NOMO-1 treated with dmso at 0.1 percent for 144 hours (cell line): ENCODE measurements around the gene PAIP1.
"Not testable (repeated sequence)": the region's sequence is repeated elsewhere in the genome, so short reads cannot be mapped to it uniquely, and the experiment has no call there.

Source experiments
- DNase-seq: peaks from one replicate; lab custom pipeline; 2025; ENCODE audit not compliant: unreplicated experiment; lab: John Stamatoyannopoulos, UW

The PAIP1 gene, protein sequence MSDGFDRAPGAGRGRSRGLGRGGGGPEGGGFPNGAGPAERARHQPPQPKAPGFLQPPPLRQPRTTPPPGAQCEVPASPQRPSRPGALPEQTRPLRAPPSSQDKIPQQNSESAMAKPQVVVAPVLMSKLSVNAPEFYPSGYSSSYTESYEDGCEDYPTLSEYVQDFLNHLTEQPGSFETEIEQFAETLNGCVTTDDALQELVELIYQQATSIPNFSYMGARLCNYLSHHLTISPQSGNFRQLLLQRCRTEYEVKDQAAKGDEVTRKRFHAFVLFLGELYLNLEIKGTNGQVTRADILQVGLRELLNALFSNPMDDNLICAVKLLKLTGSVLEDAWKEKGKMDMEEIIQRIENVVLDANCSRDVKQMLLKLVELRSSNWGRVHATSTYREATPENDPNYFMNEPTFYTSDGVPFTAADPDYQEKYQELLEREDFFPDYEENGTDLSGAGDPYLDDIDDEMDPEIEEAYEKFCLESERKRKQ

DNA sequence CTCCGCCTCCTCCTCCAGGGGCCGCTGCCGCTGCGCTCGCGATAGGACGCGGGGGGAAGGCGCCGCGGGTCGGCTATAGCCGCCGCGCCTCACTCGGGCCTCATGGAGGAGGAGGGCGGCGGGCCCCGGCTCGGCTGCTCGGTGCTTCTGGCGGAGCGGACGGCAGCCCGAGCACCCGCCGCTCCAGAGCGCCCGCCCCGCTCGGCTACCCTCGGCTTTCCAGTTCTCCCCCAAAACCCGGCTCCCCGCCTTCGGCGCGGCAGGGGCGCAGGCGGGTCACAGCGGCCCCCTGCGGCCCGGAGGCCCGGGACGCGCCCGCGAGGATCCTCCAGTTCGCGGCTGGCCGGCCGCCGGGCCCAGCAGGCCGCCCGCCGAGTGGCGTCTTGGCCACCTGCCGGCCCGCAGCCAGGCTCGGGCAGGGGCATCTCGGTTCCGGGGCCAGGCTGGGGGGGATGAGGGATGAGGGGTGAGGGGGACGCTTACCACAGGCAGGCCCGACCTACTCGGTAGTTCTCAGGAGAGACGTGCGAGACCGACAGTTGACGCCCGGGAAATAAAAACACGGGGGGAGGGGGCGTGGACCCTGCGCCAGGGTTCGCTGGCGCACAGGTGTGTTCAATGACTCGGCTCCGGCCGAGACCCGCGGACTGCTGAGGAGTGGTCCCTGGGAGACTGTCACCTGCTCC, at the start of gene PAIP1:
Gene PAIP1, minus strand, starts transcription at position 221 of the 686 bp plus-strand sequence. CDS start 231 bp downstream, outside the sequence.
- peak; percentile 94 for DNase-seq

DNA sequence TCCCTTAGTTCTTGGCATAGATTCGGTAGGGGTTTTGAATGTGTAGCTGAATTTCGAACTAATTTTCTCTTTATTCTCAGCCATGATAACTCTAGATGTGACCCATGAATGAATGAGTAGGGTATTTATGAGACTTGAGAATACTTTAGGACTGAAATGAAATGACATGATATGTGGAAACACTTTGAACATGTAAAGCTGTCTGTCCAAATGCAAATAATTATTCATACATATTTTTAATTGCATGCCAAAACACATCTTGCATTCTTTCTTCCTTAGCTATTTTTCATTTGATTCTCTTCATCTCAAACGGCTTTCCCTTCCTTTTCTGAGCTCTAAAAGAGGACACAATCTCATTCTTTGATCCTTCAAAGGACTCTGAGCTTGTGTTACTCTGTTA, 49.5 kb upstream of the PAIP1 start:
- no peak for DNase-seq

DNA sequence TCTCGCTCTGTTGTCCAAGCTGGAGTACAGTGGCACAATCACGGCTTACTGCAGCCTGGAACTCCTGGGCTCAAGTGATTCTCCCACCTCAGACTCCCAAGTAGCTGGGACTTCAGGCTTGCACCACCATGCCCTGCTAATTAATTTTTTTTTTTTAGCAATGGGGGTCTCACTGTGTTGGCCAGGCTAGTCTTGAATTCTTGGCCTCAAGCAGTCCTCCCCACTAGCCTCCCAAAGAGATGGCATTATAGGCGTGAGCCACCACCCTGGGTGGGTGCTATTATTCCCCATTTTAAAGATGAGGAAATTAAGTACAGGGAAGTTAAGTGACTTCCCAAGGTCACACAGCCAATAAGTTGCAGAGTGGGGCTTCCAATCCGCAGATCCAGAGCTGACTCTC, 47.8 kb upstream of the PAIP1 start:
- DNase-seq = no peak

- peak; percentile 95 for DNase-seq
Observed at GRCh38 chr5:43603344-43604217, 46.7 kb upstream of the PAIP1 start.

GRCh38 chr5:43602461-43603343, 45.8 kb upstream of the PAIP1 start, which contains the start of gene NNT:
Gene NNT (plus strand): TSS chr5:43603180. CDS start chr5:43609196, 6,016 bp downstream.
- peak; percentile 92 for DNase-seq

DNA sequence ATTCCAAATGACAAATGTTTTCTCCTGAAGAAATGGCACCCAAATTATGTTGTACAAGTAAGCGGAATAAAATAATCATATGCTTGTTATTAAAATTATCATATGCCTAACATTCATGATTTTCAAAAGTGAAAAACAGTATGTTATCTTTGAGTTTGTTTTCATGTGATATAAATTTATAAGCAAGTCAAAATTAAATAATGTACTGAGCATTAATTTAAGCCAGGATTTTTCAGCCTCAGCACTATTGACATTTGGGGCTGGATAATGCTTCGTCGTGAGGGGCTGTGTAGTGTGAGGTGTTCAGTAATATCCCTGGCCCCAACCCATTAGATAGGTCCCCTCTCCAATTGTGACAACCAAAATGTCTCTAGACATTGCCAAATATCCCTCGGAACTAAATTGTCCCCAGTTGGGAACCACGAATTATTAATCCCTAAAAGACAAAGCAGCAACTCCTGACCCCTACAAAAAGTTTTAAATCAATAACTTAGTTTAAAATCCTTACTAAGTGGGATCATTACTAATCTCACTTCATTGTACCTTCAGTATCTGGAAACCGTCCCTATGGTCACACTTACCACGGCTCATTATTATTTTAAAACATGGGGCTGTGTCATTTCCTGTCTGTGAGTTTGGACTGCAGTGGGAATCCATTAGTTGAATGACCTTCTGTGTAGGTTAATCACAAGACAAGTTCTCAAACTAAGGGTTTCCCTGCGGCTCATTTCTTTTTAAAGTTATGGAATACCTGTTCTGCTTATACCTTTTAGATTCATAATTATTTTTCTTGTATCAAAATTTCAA, 44.8 kb upstream of the PAIP1 start:
- no peak for DNase-seq

DNA sequence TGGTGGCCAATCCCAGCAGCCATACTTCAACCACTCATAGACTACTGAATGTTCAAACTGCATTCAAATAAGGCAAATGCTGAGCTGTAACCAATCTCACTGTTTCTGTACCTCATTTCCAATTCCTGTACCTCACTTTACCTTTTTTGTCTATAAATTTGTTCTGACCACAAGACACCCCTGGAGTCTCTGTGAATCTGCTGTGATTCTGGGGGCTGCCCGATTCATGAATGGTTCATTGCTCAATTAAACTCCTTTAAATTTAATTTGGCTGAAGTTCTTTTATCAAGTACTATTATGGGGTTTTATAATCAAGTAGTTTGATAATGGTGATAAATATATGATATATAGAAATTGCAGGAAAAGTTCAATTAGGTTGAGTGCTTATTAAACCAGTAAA, 42.0 kb upstream of the PAIP1 start:
- DNase-seq = not testable (repeated sequence)

DNA sequence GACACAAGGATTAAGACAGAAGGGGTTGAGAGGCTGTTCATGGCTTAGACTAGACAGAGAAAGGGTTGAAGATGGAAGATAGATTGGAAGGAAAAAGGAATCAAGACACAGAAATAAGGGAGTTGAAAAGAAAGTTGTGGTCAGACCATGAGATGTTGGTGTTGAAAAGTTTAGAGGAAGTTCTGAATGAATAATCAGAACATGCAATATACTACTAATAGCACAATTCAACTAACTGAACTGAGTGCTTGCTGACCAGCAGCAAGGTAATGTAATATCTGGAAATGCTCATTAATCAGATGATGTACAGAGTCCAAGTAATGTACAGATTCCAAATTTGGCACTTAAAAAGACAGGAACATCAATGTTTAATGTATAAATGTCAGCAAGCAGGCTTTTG, 35.5 kb upstream of the PAIP1 start:
- no peak for DNase-seq

- no peak for DNase-seq
Observed at GRCh38 chr5:43590700-43591099, 33.8 kb upstream of the PAIP1 start.

GRCh38 chr5:43589310-43589709, 32.4 kb upstream of the PAIP1 start:
- DNase-seq = no peak

DNA sequence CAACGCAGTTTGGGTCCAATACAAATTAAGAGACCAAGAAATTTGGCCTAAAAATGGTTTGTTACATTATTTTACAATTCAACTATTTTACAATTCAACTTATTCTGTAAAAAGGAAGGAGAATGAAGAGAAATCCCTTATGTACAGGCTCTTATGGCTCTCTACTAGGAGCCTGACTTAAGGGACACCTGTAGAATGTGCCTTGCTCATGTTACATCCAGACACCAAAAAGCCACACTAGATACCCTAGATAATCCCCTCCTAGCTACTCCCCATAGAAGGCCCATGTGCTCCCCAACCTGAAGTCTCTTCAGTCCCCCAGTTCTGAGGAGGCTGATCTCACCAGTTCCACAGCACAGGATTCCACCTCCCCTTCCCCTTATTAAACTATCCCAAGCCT, 32.0 kb upstream of the PAIP1 start:
- DNase-seq = no peak

GRCh38 chr5:43584166-43584699, 27.4 kb upstream of the PAIP1 start:
- no peak for DNase-seq

DNA sequence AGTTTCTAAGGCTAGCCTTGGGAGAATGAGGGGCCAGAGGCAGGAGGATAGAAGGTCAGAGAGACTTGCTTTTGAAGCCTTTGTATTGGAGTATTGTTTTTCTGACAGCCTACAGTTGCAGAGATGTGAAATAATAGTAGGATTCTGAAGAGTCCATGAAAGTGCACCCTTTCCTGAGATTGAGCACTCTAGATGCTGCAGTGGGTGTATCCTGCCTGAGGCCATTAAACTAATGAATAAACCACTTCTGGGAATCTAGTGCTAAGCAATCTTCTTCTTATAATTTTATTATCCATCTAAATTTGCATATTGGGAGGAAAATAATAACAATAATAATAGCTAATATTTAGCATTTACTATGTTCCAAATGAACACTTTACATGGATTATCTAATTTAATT, 26.8 kb upstream of the PAIP1 start:
- no peak for DNase-seq

GRCh38 chr5:43582082-43583005, 25.5 kb upstream of the PAIP1 start:
- DNase-seq = no peak

DNA sequence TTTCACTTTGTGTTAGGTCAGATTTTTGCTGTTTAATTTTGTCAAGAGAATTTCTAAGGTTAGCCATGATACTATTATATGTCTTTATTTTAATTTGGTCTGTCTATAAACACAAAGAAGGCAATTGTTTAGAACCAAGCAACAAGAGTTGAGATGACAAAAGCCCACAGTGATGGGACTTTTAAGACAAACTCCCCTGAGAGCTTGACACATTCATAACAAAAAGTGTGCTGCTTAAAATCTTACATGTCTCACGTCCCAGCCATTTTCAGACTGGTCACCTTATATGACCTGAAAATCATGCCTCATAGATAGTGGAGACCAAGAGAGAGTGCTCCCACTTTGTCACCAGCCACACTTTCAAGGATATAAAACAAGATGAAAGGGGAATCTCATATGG, 24.5 kb upstream of the PAIP1 start:
- no peak for DNase-seq

GRCh38 chr5:43580402-43581210, 23.7 kb upstream of the PAIP1 start:
- DNase-seq = not testable (repeated sequence)

GRCh38 chr5:43573058-43573457, 16.2 kb upstream of the PAIP1 start:
- no peak for DNase-seq
